Astrocyte of the cerebellum (primary cell): Measurements from ENCODE around the gene SMYD3.

Experiments
- DNase-seq: peaks from one replicate; pipeline ENCODE4 v3.0.0-alpha.2; 2011; ENCODE audit warnings: low read depth
- H3K4me3 ChIP-seq: 2 replicates; pipeline ENCODE4 v1.5.1; 2011; ENCODE audit warnings: mild to moderate bottlenecking, low read depth, low read length, moderate library complexity
- in situ Hi-C: cut with HindIII; loops from 2 replicates; pipeline ENCODE4 v1.10.0; 2017; ENCODE audit warnings: low sequenced_read_pairs
- TF ChIP-seq, protein P1 (sequence below): IDR thresholded peaks from 2 replicates; pipeline ENCODE4 v1.5.1; 2012; ENCODE audit warnings: low read length, low read depth, moderate library complexity, mild to moderate bottlenecking; ENCODE audit errors: missing control alignments

SMYD3 gene

DNA sequence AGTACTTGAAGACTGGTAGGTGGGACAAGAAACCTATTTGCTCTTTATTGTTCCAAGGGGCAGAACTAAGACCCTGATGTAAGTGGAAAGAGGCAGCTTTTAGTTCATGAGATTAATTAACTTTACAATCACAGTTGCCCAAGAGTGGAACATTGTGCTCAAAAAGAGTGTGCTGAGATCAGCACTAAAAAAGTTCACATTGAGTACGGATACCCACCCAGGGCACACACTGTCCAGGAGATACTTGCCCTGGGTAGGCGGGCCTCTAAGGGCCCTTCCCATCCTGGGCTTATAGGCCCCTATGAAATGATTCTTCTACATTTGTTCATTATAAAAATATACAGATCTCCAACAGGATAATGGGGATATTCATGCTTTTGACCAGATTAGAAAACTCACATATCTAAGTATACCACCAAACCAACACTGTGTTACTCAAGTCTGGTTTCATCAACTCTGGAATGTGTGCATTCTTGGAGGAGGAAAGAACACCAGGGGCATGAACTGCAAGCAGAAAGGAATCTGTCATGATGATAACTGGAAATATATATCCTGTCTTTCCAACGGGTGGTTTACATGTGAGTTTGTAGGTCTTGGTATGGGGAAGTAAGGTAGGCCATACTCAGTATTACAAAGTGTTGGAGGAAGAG, 626.2 kb downstream of the SMYD3 start:
- H3K4me3 ChIP-seq, result no peak overlapping the region
- peak; percentile 73 for DNase-seq
- in situ Hi-C loops, result loop anchor here (5.0 kb wide), 1 partner anchor 46 kb away; no protein-coding TSS in a partner anchor
- TF ChIP-seq, protein P1, sequence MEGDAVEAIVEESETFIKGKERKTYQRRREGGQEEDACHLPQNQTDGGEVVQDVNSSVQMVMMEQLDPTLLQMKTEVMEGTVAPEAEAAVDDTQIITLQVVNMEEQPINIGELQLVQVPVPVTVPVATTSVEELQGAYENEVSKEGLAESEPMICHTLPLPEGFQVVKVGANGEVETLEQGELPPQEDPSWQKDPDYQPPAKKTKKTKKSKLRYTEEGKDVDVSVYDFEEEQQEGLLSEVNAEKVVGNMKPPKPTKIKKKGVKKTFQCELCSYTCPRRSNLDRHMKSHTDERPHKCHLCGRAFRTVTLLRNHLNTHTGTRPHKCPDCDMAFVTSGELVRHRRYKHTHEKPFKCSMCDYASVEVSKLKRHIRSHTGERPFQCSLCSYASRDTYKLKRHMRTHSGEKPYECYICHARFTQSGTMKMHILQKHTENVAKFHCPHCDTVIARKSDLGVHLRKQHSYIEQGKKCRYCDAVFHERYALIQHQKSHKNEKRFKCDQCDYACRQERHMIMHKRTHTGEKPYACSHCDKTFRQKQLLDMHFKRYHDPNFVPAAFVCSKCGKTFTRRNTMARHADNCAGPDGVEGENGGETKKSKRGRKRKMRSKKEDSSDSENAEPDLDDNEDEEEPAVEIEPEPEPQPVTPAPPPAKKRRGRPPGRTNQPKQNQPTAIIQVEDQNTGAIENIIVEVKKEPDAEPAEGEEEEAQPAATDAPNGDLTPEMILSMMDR, result no peak

DNA sequence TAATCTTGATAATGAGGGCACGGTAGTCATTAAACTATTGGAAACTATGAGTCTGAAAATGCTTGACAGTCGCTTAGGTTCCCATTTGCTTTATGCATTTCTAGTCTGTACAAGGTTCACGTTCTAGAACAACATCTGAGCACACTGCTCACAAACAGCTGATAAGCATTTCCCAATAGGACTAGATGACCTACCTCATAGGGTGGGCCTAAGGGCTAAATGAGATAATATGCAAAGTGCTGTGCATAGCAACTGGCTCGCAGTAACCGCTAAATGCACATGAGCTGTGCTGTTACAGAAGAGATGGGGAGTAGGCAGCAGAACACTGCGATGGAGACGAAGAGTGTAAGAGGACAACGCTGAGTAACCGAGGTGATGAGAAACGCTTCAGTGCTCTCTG, 628.0 kb downstream of the SMYD3 start:
- no peak overlapping the region for H3K4me3 ChIP-seq
- in situ Hi-C loops, result no loop called here
- DNase-seq, result no peak
- TF ChIP-seq, protein P1, result no peak

DNA sequence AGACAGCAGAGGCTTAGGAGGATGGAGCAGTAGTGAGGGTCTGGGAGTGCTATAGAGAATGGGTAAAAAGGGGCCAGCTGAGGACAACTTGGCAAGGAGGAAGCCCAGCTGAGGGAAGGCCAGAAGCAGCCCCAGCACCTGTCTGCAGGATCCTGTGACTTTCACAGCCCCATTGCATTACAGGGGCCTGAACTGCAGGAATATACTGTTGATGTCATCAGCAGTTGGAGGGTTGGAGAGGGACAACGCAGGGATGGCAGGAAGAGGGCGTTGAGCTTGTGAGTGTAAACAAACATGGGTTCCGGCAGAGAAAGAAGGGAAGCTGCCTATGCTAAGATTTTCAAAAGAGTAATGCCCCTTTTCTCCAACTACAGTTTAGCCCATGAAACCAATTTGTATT, 628.5 kb downstream of the SMYD3 start:
- in situ Hi-C loops, result no loop called here
- no peak overlapping the region for H3K4me3 ChIP-seq
- TF ChIP-seq, protein P1, result no peak
- DNase-seq, result no peak

DNA sequence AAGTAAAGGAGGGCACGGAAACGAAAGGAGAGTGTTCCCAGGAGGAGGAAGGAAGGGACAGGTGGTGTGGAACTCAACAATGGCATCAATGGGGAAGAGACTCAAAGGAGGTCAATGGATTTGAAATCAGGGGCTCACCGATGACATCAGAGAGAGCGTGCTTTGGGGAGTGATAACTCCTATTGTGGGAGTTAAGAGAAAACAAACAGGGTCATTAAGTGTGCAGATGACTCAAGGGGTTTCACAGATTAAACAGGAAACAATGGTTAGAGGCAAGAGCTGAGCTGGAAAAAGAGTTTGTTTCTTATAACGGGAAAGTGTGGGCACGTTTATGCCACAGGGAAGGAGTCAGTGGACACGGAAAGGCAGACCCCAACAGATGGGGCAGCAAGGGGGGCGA, 629.1 kb downstream of the SMYD3 start:
- in situ Hi-C loops, result no loop called here
- no peak for DNase-seq
- TF ChIP-seq, protein P1, result no peak
- no peak overlapping the region for H3K4me3 ChIP-seq

DNA sequence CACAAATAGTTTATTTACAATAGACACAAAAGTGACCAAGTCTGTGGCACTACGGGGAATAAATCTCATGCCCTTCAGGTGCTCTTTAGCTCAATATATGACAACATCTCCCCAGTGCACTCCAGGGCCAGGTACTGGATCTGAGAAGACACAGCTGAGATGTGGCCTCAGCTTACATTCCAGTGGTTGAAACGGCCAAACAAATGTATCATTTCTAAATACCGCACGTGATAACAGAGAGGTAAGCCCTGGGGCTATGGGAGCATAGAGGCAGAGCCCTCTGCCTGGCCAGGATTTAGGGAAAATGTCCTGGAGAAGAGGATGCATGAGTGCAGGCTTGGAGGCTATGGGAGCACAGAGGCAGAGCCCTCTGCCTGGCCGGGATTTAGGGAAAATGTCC, 630.5 kb downstream of the SMYD3 start:
- DNase-seq, result no peak
- no peak overlapping the region for H3K4me3 ChIP-seq
- TF ChIP-seq, protein P1, result no peak
- in situ Hi-C loops, result no loop called here

DNA sequence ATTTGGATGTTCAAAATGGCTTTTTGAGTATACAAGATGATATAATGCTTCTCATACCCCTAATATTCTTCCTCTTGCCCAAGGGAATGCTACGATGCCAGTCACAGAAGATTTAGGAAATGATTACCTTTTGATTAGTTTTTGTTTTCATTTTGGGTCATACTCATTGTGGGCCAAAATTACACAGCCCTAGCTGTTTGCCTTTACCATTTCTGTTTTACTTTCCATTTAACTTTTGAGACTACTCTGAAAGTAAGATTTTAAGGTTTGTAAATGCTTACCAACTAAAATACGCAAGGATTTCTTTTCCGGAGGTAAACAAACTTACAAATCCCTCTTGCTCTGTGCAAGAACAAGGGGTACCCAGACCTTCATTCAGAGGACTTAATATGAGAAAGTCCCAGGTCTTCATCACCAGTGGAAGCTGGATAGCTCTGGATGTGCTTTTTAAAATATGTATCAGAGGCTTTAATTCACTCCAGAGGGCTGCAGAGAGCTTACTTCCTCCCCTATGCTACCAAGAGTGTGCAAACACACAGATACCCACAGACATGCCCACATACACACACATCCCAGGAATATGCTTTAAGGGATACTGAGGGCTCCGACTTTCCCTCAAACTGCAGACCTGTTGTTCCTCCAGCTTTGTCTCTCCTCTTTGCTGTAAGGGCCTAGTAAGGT, 631.4 kb downstream of the SMYD3 start:
- TF ChIP-seq, protein P1, result peak; percentile 1
- in situ Hi-C loops, result no loop called here
- H3K4me3 ChIP-seq, result no peak overlapping the region
- DNase-seq, result no peak
